Right lobe of liver (tissue), 4 donors: ENCODE measurements around the gene PFKFB1.

Experiments
- CTCF ChIP-seq, 4 donors: fragments of 200-600 bp in 3 of 4; fragments of 450-650 bp in 1 of 4; IDR thresholded peaks; one replicate each; pipeline versions ENCODE4 v1.5.1 to v1.8.0; 2016 to 2022; ENCODE audit warnings: antibody characterized with exemption in 4 of 4, mild to moderate bottlenecking in 2 of 4
- POLR2A ChIP-seq: fragments of 450-650 bp; IDR thresholded peaks from one replicate; pipeline ENCODE4 v1.6.1; 2017; ENCODE audit warnings: antibody characterized with exemption, mild to moderate bottlenecking
- donor health status: DM: no; HTN: no; CAD: no.
- donor health status: DM: no; HTN: no; CAD: no.
- donor health status: DM: no; HTN: yes; CAD: no.

GRCh38 chrX:54931107-54931506 is 62.9 kb downstream of the PFKFB1 start:
- TF ChIP-seq CTCF (IDR thresholded peaks at IDR 0.05): no peak
- TF ChIP-seq POLR2A: no peak
